ES-I3 (cell line): ENCODE measurements around the gene RFX2.

Experiments
- H3K36me3 ChIP-seq: 2 replicates; pipeline ENCODE4 v1.6.1; 2013; ENCODE audit warnings: mild to moderate bottlenecking, low read length, control low read depth, moderate library complexity; ENCODE audit not compliant: insufficient read depth
- H3K4me1 ChIP-seq: 2 replicates; pipeline ENCODE4 v1.6.1; 2013; ENCODE audit warnings: mild to moderate bottlenecking, control low read depth, low read length; ENCODE audit not compliant: insufficient read depth
- H3K9ac ChIP-seq: 2 replicates; pipeline ENCODE4 v1.6.1; 2013; ENCODE audit warnings: low read depth, mild to moderate bottlenecking, low read length, moderate library complexity
- H3K9me3 ChIP-seq: 2 replicates; pipeline ENCODE4 v1.6.1; 2013; ENCODE audit warnings: mild to moderate bottlenecking, low read length, moderate library complexity; ENCODE audit not compliant: control insufficient read depth, insufficient read depth

The RFX2 gene

GRCh38 chr19:6063576-6064335 is 46.5 kb downstream of the RFX2 start:
- Histone ChIP-seq H3K9ac (no peak overlapping the region), H3K4me1 (peaks cover 13% of the 10 kb centered on the region; the same call in 1 of the 2 replicates), H3K9me3 (no peaks in the 10 kb centered on the region), H3K36me3 (no peaks in the 10 kb centered on the region)

GRCh38 chr19:6062961-6063575 is 47.2 kb downstream of the RFX2 start:
- Histone ChIP-seq H3K9me3 (no peaks in the 10 kb centered on the region), H3K9ac (no peak overlapping the region), H3K36me3 (no peaks in the 10 kb centered on the region), H3K4me1 (peaks cover 13% of the 10 kb centered on the region; the same call in 1 of the 2 replicates)

- no peaks in the 10 kb centered on the region for H3K36me3 ChIP-seq
- H3K9ac ChIP-seq = no peak overlapping the region
- peaks cover 13% of the 10 kb centered on the region; the same call in 1 of the 2 replicates for H3K4me1 ChIP-seq
- H3K9me3 ChIP-seq = no peaks in the 10 kb centered on the region
These were observed 48.0 kb downstream of the RFX2 start for GRCh38 chr19:6062274-6062673.

GRCh38 chr19:6061376-6062130 is 48.7 kb downstream of the RFX2 start:
- Histone ChIP-seq H3K36me3 (no peaks in the 10 kb centered on the region), H3K9me3 (no peaks in the 10 kb centered on the region), H3K4me1 (peaks cover 19% of the 10 kb centered on the region; the same call in 1 of the 2 replicates), H3K9ac (no peak overlapping the region)

DNA sequence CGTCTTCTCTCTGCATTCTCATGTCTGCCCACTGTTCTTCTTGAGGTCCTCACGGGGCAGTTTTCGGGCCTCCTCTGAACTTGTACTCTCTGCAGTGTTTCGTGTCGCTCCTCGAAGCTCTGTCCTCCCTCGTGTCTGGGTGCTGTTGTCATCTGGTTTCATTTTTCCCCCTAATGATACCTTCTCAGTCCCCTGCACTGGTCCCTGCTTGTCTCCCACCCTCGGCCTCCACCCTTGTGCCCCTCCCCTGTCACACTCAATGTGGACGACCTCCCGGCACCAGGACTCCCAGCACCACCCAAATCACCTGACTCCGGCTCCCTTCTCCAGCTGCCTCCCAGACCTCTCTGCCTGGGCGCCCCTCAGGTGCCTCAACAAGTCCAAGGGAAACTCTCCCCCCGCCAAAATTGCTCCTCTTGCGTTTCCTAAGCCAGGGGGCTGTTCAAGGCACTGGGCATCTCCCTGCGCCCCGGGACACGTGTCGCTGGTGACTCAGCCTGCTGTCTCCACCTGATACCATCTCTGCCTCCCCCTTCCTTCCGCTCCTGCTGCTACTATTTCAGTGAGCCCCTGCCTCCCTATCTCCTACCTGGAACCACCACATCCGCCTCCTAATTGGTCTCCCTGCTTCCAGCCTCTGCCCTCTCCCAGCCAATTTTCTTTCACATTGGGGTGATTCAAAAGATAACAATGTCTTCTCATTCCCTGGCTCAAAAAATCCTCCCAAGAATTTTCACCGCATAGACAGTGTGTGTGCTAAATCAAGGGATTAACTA is 49.5 kb downstream of the RFX2 start:
- Histone ChIP-seq H3K9me3 (no peaks in the 10 kb centered on the region), H3K4me1 (peaks cover 17% of the 10 kb centered on the region; the same call in 1 of the 2 replicates), H3K36me3 (no peaks in the 10 kb centered on the region), H3K9ac (no peak overlapping the region)

DNA sequence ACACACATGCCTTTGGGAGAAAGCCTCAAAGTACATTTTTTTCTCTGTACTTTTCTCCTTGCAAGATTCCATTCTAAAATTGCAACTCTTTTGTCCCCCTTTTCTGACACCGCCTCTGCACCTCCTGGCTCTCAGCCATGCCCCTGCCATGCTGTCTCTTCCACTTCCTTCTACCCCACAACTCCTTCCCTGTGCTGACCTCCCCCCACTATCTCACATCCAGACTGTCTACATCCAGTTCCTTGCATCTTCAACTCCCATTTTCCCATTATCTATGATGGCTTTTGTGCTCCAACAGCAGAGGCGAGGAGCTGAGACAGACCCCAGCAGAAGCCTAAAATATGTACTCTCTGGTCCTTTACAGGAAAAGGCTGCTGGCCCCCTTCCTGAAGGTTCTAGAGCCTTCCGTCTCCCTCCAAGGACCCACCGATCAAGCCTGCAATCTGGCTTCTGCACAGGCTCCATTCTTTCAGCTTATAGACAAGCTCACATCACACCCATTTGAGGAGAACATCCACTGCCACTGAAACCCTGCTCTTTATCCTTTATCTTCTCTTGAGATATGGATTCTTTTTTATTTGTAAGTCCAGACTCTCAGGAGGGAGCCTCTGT is 50.2 kb downstream of the RFX2 start:
- Histone ChIP-seq H3K9ac (no peak overlapping the region), H3K4me1 (peaks cover 17% of the 10 kb centered on the region; the same call in 1 of the 2 replicates), H3K36me3 (no peaks in the 10 kb centered on the region), H3K9me3 (no peaks in the 10 kb centered on the region)

DNA sequence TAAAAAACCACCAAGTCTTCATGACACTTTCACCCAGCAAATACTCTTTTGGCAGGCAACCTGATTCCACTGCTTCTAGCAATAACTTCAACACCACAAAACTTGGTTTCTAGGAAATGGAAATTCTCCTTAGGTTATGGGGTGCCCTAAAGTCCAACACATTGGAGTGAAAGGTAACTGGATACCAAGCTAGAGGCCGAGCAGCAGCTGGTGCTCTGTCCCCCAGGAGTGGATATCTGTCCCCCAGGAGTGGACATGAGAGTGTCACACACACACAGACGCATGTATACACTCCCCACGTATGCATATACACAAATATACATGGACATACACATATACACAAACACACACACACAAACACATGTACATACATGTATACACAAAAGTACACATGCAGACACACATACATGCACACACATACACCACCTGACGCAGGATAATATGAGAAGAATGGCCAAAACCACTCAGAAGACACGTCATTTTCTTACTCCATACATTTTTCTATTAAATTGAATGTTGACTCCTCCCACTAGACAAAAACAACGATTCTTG is 50.8 kb downstream of the RFX2 start:
- Histone ChIP-seq H3K36me3 (no peaks in the 10 kb centered on the region), H3K4me1 (peaks cover 15% of the 10 kb centered on the region; the same call in 1 of the 2 replicates), H3K9ac (no peak overlapping the region), H3K9me3 (no peaks in the 10 kb centered on the region)

DNA sequence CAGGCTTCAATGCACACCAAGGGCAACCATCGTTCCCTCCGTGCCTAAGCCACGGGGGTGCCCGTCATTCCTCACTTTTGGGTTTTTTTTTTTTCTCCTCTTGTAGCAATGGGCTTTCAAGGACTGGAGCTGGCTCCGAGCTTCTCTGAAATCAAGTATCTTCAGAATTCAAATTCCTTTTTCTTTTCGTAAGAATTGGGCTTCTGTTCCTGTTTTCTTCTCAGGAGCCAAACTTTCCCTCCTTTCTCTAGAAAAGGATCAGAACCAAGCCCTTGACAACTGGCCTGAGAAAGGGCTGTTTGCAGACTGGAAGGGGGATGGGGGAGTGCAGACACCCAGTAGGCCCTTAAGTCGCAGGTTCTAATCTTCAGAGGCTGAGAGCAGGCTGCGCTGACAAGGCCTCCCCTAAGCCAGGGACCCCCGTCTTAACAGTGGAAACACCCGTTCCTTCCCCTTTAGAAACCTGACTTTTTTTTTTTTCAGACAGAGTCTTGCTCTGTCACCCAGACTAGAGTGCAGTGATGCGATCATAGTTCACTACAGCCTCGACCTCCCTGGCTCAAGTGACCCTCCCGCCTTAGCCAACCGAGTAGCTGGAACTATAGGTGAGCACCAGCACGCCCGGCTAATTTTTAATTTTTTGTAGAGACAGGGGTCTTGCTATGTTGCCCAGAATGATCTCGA is 51.6 kb downstream of the RFX2 start:
- Histone ChIP-seq H3K36me3 (no peaks in the 10 kb centered on the region), H3K4me1 (peaks cover 14% of the 10 kb centered on the region; the same call in 1 of the 2 replicates), H3K9me3 (no peaks in the 10 kb centered on the region), H3K9ac (no peak overlapping the region)

DNA sequence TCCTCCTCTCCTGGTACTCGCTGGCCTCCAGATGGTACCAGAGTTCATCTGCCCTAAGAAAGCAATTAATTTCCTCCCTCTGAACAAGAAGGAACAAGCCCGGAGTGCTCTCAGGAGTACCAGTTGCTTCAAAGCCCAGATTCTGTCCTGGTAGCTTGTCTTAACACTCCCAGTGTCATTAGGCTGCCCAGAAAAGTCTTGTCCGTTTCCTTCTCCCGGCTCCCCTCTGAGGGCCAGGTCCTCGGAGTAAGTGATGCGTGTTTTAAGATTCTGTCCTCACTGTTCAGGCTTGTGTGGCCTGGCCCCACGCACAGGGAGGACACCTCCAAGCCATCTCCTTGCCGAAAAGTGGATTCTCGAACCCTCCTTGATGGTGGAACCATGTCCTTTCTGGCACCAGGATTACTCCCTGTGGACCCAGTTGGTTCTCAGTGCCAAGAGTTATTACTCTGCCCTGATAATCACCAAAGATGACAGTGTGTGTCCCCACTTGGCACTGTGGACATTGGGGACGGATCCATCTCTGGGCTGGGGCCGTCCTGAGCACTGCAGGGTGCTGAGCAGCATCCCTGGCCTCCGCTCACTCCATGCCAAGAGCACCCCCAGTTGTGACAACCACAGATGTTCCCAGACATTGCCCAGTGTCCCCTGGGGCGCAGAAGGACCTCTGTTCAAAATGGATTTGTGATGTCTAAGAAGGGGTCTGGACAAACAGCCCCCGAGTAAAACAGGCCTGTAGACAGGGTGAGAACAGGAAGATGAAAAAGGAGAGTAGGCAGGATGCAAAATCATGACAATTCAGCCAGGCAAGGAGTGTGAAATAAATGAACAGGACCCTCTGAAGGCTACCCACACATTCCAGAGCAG is 52.4 kb downstream of the RFX2 start:
- Histone ChIP-seq H3K36me3 (no peaks in the 10 kb centered on the region), H3K9me3 (no peaks in the 10 kb centered on the region), H3K9ac (no peak overlapping the region), H3K4me1 (peaks cover 14% of the 10 kb centered on the region; the same call in 1 of the 2 replicates)

DNA sequence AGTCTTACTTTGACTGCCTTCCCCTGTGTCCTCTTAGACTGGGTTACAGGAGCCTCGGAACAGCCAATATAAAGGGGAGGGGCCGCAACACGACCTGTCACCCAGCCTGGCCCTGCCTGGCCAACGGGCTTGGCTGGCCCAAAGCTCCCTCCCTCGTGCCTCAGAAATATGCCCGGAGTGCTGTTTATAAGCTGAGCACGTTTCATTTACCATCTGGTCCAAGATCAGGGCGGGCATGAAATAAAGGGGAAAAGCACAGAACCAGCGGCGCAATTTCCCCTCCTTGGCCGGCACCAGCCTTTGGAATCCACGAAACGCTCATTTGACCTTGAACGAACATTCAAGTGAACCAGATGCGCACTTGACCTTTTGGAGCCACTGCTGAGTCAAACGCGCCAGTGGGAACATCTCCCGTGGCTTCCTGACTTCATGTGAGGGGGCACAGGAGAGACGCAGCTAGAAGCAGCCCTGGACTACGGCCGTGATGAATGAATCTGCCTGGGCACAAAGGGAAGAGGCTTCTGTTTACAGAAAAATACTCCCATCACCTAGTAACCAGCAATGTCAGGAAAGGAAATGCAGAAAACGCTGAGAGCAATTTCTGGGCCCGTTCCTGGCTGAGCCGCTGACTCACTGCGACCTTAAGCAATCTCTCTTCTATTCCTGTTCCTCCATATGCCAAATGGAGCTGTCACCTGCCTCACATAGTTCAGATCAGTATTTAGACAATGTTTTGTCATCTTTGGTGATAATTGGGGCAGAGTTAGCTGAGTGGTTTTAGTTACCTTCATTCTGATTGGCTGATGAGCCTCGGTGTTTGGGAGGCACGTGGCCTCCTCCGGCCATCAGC is 53.3 kb downstream of the RFX2 start:
- H3K36me3 ChIP-seq = no peaks in the 10 kb centered on the region
- no peak overlapping the region for H3K9ac ChIP-seq
- no peaks in the 10 kb centered on the region for H3K9me3 ChIP-seq
- peaks cover 14% of the 10 kb centered on the region; the same call in 1 of the 2 replicates for H3K4me1 ChIP-seq

GRCh38 chr19:6056282-6056741 is 54.0 kb downstream of the RFX2 start:
- no peak overlapping the region for H3K9ac ChIP-seq
- no peaks in the 10 kb centered on the region for H3K36me3 ChIP-seq
- peaks cover 12% of the 10 kb centered on the region; the same call in 1 of the 2 replicates for H3K4me1 ChIP-seq
- H3K9me3 ChIP-seq = no peaks in the 10 kb centered on the region
